DOHH2 (cell line): ENCODE results near the gene RPUSD2.

ENCODE experiments used
- CTCF ChIP-seq: fragments of 200-600 bp; sonication (generic); IDR thresholded peaks from one replicate; pipeline ENCODE4 v1.5.1; 2014; ENCODE audit warnings: antibody characterized with exemption, mild to moderate bottlenecking, low read depth, low read length; ENCODE audit not compliant: poor library complexity, severe bottlenecking
- EZH2phosphoT487 ChIP-seq: fragments of 200-600 bp; sonication (generic); IDR thresholded peaks from 2 replicates; pipeline ENCODE4 v1.6.1; 2017; ENCODE audit warnings: borderline replicate concordance, mild to moderate bottlenecking, antibody characterized with exemption, low read length, moderate library complexity, mixed read lengths

DNA sequence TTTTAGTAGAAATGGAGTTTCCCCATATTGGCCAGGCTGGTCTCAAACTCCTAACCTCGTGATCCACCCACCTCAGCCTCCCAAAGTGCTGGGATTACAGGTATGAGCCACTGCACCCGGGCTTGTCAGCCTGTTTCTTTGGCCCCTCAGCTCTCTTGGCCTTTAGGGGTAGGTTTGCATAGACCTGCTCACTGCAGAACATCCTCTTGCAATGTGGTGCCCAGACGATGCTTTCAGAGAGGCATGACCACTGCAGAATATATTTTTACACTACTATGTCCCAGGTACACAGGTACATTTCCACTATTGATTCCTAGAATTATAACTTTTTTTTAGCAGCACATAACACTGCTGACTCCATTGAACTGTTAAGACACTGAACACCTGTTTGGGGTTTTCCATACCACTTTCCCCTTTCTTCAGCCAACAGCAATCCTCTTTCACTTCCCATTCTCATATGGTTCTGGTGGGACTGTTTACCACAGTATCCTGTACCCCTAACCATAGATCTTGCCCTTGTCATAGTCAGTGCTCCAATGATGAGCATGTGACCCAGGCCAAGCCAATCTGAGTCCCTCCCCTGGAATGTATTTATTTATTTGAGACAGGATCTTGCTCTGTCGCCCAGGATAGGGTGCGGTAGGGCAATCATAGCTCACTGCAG lies 25.3 kb upstream of the RPUSD2 start:
- no peak for TF ChIP-seq CTCF
- TF ChIP-seq EZH2phosphoT487: no peak
